HK-2 (cell line): Measurements from ENCODE around the gene UBE2L3.
"Not testable (repeated sequence)": the region's sequence is repeated elsewhere in the genome, so short reads cannot be mapped to it uniquely, and the experiment has no call there.

ENCODE experiments used
- DNase-seq: peaks from one replicate; pipeline ENCODE4 v3.0.0-alpha.2; 2018; ENCODE audit not compliant: unreplicated experiment

UBE2L3 gene

DNA sequence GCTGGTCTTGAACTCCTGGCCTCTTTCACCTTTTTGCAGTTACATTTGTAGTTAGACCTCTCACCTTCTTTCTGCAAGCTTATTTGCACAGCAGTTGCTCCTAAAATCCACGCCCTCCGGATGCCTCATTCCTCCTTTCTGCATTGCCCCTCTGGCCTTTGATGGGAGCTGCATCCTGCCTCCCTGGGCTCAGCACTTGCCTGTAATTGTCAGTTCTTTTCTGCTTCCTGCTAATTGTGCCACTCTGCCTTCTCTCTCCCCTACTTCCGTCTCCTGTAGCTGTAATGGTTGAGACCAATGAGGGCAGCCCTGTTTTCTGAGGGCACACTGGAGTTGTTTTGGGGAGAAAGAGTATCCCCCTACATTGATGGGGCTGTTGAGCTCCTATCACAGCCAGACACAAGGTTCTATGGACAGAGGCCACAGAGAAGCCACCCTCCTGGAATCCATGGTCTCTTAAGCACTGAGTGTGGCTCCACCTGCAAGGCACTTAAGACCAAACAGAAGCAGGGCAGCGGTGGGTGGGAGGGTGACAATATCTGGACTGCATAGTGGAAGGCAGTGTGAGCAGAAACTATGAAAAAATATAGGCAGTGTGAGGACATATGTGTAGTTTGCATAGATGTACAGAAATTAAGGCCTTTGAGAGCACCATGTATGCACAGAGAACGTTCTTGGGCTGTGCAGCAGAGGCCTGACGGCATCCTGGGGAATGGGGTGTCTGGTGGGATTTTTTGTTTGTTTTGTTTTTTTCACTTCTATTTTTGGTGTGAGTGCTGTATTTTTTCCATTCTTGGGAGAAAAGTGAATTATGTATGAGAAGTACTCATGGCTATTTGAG, 31.8 kb downstream of the UBE2L3 start:
- no peak for DNase-seq

GRCh38 chr22:21602579-21602978, 35.1 kb downstream of the UBE2L3 start:
- no peak for DNase-seq

DNA sequence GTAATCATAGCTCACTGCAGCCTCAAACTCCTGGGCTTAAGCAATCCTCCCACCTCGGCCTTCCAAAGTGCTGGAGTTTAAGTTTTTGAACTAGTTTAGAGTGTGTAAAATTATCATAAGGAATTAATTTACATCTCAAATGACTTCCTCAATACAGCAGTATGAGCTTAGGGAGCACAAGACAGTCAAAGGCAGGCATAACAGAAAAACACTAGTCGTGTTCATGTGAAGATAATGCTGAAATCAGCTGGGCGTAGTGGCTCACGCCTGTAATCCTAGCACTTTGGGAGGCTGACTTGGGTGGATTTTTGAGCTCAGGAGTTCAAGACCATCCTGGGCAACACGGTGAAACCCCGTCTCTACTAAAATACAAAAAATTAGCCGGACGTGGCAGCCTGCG, 36.5 kb downstream of the UBE2L3 start:
- no peak for DNase-seq

DNA sequence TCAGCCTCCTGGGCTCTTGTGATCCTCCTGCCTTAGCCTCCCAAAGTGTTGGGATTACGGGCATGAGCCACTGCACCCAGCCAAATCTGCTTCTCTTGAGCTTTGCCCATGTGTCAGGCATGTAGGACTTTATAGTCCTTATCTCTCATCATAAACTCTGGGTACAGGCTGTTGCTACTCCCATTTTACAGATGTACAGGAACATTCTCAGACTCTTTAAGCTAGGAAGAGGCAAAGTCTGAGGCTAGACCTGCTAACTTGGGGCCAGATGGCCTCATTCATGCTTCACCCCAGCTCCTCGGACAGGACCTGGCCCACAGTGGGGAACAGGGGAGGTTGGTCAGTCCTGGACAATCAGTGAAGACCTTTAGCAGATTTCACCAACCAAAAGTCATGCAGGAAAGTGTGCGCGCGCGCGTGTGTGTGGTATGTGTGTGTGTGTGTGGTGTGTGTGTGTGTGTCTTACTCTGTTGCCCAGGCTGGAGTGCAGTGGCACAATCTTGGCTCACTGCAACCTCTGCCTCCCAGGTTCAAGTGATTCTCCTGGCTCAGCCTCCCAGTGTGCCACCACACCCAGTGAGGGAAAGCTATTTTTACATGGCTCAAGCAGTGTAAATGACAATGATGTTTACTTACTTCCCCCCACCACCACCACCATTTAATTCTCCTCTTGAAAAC, 38.5 kb downstream of the UBE2L3 start:
- no peak for DNase-seq

- peak; percentile 46 for DNase-seq
These were observed 39.3 kb downstream of the UBE2L3 start for GRCh38 chr22:21606775-21607174.

- not testable (repeated sequence) for DNase-seq
These were observed 42.1 kb downstream of the UBE2L3 start for GRCh38 chr22:21609556-21610157.

DNA sequence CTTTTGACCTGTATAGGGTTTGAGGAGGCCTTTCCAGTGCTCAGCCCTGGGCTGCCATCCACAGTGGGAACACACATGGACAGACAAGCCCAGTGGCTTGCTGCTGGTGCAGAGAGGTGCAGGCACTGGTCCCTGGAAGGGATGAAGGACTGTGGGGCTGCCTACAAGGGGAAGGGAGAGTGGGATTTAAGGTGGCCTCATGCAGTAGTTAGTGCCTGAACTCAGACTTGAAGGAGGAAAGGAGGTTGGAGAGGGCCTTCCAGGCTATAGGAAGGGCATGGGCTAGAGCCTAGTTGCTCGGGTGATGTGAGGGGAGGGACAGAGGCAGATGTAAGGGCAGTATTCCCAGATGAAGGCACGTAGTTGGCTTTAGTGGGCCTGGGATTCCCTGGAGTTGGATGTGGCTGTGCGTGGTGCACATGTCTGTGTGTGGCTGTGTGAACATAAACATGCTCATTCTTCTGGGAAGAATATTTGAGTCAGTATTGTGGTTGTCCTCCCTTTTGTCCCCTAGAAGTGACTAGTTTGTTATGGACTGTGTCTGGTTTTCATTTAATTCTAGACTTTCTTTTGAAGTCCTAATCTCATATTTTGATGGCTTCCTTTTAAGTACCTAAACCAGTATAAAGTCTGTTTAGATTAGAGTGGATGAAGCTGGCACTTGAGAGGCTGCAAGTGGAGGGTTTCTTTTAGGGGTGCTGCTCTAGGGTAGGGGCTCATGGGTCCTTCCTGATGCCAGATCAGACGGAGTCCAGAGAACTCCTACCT, 43.9 kb downstream of the UBE2L3 start:
- DNase-seq, result no peak

DNA sequence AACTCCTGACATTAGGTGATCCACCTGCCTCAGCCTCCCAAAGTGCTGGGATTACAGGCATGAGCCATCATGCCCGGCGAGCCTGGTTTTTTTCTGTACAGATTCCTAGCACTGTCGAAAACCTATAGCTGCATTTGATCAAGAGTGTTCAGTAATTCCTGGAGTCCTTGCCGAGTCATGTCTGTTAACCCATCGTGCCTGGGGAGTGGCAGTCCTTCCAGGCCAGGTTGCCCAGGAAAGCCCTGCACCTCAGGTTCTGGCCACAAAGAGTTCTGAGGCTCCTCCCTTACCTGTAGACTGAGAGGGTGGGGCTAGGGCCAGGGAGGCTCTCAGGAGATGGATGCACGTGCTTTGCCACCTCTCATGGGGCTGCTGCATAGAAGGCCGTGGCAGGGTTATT, 45.3 kb downstream of the UBE2L3 start:
- DNase-seq, result no peak

DNA sequence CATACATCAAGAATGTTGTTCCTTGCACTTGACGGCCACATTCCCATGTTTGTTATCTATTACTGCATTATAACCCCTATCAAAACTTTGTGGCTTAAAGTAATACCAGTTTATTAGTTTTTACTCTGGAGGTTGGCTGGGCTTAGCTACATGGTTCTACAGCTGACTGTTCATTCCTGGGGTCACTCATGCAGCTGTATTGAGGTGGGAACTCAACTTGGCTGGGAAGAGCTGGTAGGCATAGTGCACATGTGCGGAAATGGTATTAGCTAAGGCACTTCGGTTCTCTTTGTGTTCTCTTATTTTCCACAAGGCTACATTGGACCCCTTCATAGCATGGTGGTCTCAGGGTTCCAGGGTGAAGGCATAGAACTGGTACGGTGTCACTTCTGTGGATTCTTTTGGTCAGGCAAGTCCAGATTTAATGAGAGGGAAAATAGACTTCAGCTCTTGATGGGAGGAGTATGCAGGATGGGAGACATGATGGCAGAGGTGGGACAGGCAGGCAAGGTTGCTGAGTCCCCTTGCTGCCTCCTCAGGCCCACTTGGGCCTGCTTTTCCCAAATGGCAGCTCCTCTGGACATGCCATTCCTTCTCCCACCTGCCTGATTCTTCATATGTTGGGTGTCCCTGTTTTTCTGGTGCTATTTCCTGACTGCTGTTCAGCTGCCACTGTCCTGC, 46.2 kb downstream of the UBE2L3 start:
- DNase-seq, result no peak

GRCh38 chr22:21615731-21616130, 48.2 kb downstream of the UBE2L3 start:
- no peak for DNase-seq

DNA sequence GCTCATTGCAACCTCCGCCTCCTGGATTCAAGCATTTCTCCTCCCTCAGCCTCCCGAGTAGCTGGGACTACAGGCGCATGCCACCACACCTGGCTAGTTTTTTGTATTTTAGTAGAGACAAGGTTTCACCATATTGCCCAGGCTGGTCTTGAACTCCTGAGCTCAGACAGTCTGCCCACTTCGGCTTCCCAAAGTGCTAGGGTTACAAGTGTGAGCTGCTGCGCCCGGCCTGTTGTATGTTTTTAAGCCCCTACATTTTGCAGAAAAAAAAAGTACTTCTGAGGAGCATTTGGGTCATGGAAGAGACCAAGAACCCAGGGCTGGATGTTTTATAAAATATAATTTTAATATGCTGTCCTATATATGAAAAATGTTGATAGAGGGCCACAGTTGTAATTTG, 49.8 kb downstream of the UBE2L3 start:
- not testable (repeated sequence) for DNase-seq

DNA sequence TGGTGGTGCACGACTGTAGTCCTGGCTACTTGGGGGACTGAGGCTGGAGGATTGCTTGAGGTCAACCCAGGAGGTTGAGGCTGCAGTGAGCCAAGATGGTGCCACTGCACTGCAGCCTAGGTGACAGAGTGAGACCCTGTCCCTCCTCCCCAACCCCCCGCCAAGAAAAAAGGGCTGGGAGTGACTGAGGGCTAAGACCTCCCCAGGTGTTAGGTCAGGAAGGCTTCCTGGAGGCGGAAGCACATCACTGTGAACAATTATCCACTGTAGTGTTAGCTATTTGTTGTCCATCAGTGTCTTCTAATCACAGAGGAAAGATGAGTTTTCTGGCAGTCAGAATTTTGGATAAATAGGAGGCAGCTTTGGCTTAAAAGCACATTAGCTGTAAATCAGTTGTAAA, 53.5 kb downstream of the UBE2L3 start:
- DNase-seq, result no peak

GRCh38 chr22:21622011-21622918, 54.8 kb downstream of the UBE2L3 start:
- DNase-seq, result no peak

DNA sequence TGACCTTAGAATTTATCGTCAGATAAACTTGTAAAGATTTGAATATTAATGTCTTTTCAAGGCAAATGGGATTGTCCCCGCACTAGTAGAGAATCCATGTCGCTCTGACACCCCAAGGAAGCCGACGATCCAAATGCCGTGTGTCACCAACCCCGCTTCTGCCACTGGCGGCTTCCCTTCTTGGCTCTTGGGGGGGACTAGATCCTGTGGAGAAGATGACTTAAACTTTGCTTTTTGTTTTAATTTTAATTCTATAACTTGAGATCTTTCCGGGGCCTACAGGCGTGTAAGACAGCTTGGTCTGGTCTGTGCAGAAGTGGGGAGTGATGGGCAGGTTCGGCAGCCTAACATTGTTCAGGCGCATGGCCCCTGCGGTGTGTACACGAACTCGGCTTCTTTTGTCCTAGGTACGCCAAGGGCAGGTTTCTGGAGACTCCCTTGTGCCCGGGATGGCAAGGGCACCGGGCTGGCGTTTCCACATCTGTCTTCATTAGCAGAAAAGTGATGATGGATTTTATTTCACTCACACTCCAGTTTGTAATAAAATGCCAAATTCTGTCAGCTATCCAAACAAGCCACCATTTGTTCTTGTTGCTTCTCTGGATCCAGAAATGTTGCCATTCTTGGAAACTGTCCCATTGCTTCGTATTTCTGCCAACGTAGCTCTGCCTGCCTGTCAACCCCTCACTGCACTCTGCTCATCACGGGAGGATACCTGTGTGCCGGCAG, 55.6 kb downstream of the UBE2L3 start:
- no peak for DNase-seq

DNA sequence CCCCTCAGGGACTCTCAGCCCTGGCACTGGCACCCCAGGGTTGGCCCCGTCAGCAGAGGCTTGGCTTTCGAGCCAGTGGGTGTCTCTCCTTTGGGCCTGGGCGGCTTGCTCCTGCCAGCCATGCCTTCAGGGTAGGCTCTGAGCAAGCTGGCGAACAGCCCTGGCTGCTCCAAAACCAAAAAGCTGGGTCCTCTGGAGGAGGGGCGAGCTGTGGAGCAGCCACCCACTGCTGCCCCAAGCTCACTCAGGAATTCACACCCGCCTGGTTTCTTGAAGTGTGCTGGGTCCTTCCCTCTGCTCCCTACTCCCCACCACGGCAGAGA, 56.1 kb downstream of the UBE2L3 start:
- DNase-seq, result no peak

- DNase-seq, result peak; percentile 40
These were observed 56.8 kb downstream of the UBE2L3 start for GRCh38 chr22:21624120-21624879.

DNA sequence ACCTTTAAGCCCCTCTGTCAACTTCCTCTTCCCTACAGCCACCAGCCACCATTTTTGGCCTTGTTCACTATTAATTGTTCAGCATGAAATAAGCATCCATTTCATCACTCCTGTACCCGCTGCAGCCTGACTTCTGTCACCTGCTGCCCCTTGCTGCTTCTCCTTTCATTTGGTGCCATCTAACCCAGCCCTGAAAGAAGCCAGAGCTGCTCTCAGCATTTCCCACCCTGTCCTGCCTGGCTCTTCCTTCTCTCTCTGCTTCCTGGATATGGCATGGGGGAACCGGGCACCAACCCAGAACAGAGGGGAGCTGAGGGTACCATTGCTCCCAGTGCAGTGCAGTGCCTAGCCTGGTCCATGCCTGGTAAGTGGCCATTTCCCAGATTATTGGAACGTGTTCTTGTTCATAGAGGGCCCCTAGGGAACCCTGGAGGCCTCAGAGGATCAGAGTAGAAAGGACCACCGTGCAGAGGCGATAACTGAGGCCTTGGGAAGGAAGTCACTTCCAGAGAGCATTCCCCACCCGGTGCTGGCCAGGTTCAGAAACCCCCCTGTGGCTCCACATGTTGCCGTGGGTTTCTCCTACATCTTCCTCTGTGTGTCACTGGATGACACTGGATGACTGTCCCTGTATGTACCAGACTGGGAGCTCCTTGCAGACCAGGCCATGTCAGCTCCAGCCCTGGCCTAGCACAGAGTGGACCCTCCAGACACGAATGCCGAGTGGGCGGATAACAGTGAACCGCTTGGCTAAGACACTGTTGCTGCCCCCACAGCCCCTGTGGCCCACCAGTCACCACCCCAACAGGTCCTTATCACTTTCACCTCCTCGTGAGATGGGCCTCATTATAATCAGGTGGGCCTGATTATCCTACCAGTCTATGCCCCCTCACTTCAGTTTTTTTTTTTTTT, 57.6 kb downstream of the UBE2L3 start:
- no peak for DNase-seq

GRCh38 chr22:21626073-21626734, 58.7 kb downstream of the UBE2L3 start:
- DNase-seq, result no peak
